Neural cell (in vitro differentiated cells): Measurements from ENCODE around the gene ADAMTS2. TPM values are rescaled to one million over a fixed set of nuclear protein-coding genes. Genes with fewer than 3 reads are reported as not detected.

Experiments
- H2AFZ ChIP-seq: fragments of 200-600, 300-800 bp; sonication (generic), shearing (Covaris generic); 2 replicates; pipeline ENCODE4 v1.6.0; 2014; ENCODE audit warnings: low read depth, mild to moderate bottlenecking, antibody characterized with exemption, low read length, moderate library complexity
- H3F3A ChIP-seq: fragments of 200-600 bp; shearing (Covaris generic); 2 replicates; pipeline ENCODE4 v1.6.1; 2016; ENCODE audit warnings: mild to moderate bottlenecking, moderate library complexity, mixed read lengths, antibody characterized with exemption, low read length; ENCODE audit not compliant: insufficient read depth, poor library complexity, severe bottlenecking
- H3K27ac ChIP-seq: fragments of 200-600, 300-800 bp; sonication (generic), shearing (Covaris generic); 2 replicates; pipeline ENCODE4 v1.5.1; 2014; ENCODE audit warnings: mild to moderate bottlenecking, low read length, moderate library complexity
- H3K27me3 ChIP-seq: fragments of 300-800, 200-600 bp; sonication (generic), shearing (Covaris generic); 2 replicates; pipeline ENCODE4 v1.6.0; 2014; ENCODE audit warnings: mild to moderate bottlenecking, low read depth, low read length, moderate library complexity; ENCODE audit not compliant: insufficient read depth
- H3K36me3 ChIP-seq: fragments of 300-800, 200-600 bp; sonication (generic), shearing (Covaris generic); 2 replicates; pipeline ENCODE4 v1.5.1; 2014; ENCODE audit warnings: mild to moderate bottlenecking, antibody characterized with exemption, low read length, moderate library complexity; ENCODE audit not compliant: insufficient read depth
- H3K4me2 ChIP-seq: fragments of 300-800, 200-600 bp; sonication (generic), shearing (Covaris generic); 2 replicates; pipeline ENCODE4 v1.6.0; 2014; ENCODE audit warnings: mild to moderate bottlenecking, low read length
- H3K4me3 ChIP-seq: fragments of 300-800, 200-600 bp; sonication (generic), shearing (Covaris generic); 2 replicates; pipeline ENCODE4 v1.5.1; 2014; ENCODE audit warnings: mild to moderate bottlenecking, low read length, moderate library complexity
- H3K79me2 ChIP-seq: fragments of 200-600 bp; shearing (Covaris generic); replicated peaks from 2 replicates; pipeline ENCODE4 v1.6.0; 2014; ENCODE audit warnings: mild to moderate bottlenecking, low read length, moderate library complexity; ENCODE audit not compliant: insufficient read depth
- H3K9ac ChIP-seq: fragments of 300-800, 200-600 bp; sonication (generic), shearing (Covaris generic); 2 replicates; pipeline ENCODE4 v1.6.1; 2016; ENCODE audit warnings: mild to moderate bottlenecking, low read length, mixed read lengths
- H3K9me2 ChIP-seq: fragments of 200-600 bp; shearing (Covaris generic); 2 replicates; pipeline ENCODE4 v1.6.1; 2016; ENCODE audit warnings: mild to moderate bottlenecking, low read length, mixed read lengths; ENCODE audit not compliant: insufficient read depth
- H3K9me3 ChIP-seq: fragments of 200-600, 300-800 bp; sonication (generic), shearing (Covaris generic); 2 replicates; pipeline ENCODE4 v1.6.1; 2016; ENCODE audit warnings: mild to moderate bottlenecking, mixed run types, low read length, moderate library complexity, mixed read lengths
- H4K20me1 ChIP-seq: fragments of 200-600 bp; shearing (Covaris generic); 2 replicates; pipeline ENCODE4 v1.6.1; 2016; ENCODE audit warnings: mild to moderate bottlenecking, mixed run types; ENCODE audit not compliant: insufficient read depth
- EP300 ChIP-seq: fragments of 450-650 bp; conservative IDR thresholded peaks from 2 replicates; pipeline ENCODE4 v1.6.1; 2014; ENCODE audit warnings: antibody characterized with exemption, mild to moderate bottlenecking, moderate library complexity; ENCODE audit not compliant: poor library complexity, severe bottlenecking
- EZH2 ChIP-seq: fragments of 200-600, 300-800 bp; shearing (Covaris generic), sonication (generic); IDR thresholded peaks from 2 replicates; pipeline ENCODE4 v1.6.1; 2014; ENCODE audit warnings: antibody characterized with exemption, low read length, borderline replicate concordance, mild to moderate bottlenecking; ENCODE audit not compliant: insufficient read depth, poor library complexity, severe bottlenecking
- MXI1 ChIP-seq: fragments of 450-650 bp; conservative IDR thresholded peaks from 2 replicates; pipeline ENCODE4 v1.6.1; 2014; ENCODE audit warnings: antibody characterized with exemption, mild to moderate bottlenecking; ENCODE audit not compliant: poor library complexity, severe bottlenecking
- POLR2AphosphoS5 ChIP-seq: IDR thresholded peaks from 2 replicates; pipeline ENCODE4 v1.6.1; 2012
- RAD21 ChIP-seq: fragments of 450-650 bp; conservative IDR thresholded peaks from 2 replicates; pipeline ENCODE4 v1.6.1; 2014; ENCODE audit warnings: antibody characterized with exemption, mild to moderate bottlenecking, moderate library complexity
- SMC3 ChIP-seq: fragments of 450-650 bp; conservative IDR thresholded peaks from 2 replicates; pipeline ENCODE4 v1.6.1; 2014; ENCODE audit warnings: antibody characterized with exemption, mild to moderate bottlenecking, moderate library complexity; ENCODE audit not compliant: poor library complexity
- TAF1 ChIP-seq: IDR thresholded peaks from 2 replicates; pipeline ENCODE4 v1.6.1; 2012; ENCODE audit warnings: low read depth
- polyA plus RNA-seq: library from polyadenylated mRNA; depleted of rRNA; stranded (reverse); fragments of >200 nt; gene quantifications from 2 replicates; pipeline ENCODE4 v1.2.3, GENCODE V29; 2014
- TF ChIP-seq, protein P1 (sequence below): IDR thresholded peaks from 2 replicates; pipeline ENCODE4 v1.6.1; 2012; ENCODE audit warnings: borderline replicate concordance
- TF ChIP-seq, protein P2 (sequence below): fragments of 450-650 bp; IDR thresholded peaks from 2 replicates; pipeline ENCODE4 v1.5.1; 2014; ENCODE audit warnings: antibody characterized with exemption, mild to moderate bottlenecking, moderate library complexity; ENCODE audit not compliant: poor library complexity, severe bottlenecking

ADAMTS2 gene
- polyA plus RNA-seq, 1 donor from 2014 or later: 0.61 TPM

DNA sequence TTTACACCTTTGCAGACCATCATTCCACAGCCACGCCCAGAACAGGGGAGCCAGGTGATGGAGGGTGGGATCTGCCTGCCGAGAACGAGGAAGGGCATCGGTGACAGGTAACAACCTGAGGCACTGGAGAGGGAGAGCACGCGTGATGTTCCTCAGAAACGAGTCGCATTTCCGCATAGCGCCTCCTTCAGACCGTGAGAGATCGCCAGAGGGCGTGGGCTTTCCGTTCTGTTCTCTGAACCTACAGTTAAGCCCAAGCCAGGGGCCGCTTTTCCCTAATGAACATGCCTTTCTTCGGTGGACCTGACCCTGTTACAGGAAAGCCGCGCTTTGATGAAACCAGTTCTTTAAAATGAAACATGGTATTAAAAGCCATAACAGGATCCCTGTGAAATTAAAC lies 17.1 kb upstream of the ADAMTS2 start:
- Histone ChIP-seq H3K36me3 (no peaks in the 10 kb centered on the region), H3K27me3 (no peaks in the 10 kb centered on the region), H3F3A (no peaks in the 10 kb centered on the region), H3K9ac (no peak overlapping the region), H3K4me2 (no peak overlapping the region), H3K9me3 (no peaks in the 10 kb centered on the region), H3K27ac (no peak overlapping the region), H3K79me2 (no peaks in the 10 kb centered on the region), H3K9me2 (no peaks in the 10 kb centered on the region), H3K4me3 (no peak overlapping the region), H4K20me1 (no peaks in the 10 kb centered on the region), H2AFZ (no peak overlapping the region)
- TF ChIP-seq POLR2AphosphoS5 (no peak), MXI1 (no peak), SMC3 (no peak), EP300 (no peak)
- TF ChIP-seq, protein P1, sequence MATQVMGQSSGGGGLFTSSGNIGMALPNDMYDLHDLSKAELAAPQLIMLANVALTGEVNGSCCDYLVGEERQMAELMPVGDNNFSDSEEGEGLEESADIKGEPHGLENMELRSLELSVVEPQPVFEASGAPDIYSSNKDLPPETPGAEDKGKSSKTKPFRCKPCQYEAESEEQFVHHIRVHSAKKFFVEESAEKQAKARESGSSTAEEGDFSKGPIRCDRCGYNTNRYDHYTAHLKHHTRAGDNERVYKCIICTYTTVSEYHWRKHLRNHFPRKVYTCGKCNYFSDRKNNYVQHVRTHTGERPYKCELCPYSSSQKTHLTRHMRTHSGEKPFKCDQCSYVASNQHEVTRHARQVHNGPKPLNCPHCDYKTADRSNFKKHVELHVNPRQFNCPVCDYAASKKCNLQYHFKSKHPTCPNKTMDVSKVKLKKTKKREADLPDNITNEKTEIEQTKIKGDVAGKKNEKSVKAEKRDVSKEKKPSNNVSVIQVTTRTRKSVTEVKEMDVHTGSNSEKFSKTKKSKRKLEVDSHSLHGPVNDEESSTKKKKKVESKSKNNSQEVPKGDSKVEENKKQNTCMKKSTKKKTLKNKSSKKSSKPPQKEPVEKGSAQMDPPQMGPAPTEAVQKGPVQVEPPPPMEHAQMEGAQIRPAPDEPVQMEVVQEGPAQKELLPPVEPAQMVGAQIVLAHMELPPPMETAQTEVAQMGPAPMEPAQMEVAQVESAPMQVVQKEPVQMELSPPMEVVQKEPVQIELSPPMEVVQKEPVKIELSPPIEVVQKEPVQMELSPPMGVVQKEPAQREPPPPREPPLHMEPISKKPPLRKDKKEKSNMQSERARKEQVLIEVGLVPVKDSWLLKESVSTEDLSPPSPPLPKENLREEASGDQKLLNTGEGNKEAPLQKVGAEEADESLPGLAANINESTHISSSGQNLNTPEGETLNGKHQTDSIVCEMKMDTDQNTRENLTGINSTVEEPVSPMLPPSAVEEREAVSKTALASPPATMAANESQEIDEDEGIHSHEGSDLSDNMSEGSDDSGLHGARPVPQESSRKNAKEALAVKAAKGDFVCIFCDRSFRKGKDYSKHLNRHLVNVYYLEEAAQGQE: no peak

DNA sequence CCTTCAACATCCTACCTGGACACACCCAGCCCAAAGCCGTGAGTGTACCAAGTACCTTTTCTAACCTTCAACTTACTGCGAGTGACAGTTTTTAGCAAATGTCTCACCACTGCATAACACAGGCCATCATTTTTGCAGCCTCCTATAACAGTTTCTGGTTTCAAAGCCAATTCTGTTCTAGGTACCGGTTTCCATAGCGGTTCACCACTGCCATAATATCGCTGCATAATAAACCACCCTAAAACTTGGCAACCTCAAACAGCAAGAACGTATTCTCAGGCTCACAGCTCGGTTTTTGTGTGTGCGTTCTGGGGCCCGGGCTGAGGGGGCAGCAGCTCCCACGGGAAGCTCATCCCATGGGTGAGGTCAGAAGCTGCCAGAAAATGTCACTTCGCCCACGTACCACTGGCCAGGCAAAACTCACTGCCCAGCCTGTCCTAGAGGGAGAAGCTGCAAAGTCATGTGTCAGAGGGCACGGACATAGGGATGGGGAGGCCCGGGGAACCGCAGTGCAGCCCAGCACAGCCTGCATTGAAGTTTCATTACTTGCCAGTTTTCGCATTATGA lies 15.9 kb upstream of the ADAMTS2 start:
- H4K20me1 ChIP-seq: no peaks in the 10 kb centered on the region
- no peak for TF ChIP-seq SMC3
- TF ChIP-seq EP300: no peak
- no peak for TF ChIP-seq RAD21
- TF ChIP-seq MXI1: no peak
- TF ChIP-seq TAF1: no peak
- no peak for TF ChIP-seq POLR2AphosphoS5
- TF ChIP-seq EZH2: no peak
- TF ChIP-seq, protein P2, sequence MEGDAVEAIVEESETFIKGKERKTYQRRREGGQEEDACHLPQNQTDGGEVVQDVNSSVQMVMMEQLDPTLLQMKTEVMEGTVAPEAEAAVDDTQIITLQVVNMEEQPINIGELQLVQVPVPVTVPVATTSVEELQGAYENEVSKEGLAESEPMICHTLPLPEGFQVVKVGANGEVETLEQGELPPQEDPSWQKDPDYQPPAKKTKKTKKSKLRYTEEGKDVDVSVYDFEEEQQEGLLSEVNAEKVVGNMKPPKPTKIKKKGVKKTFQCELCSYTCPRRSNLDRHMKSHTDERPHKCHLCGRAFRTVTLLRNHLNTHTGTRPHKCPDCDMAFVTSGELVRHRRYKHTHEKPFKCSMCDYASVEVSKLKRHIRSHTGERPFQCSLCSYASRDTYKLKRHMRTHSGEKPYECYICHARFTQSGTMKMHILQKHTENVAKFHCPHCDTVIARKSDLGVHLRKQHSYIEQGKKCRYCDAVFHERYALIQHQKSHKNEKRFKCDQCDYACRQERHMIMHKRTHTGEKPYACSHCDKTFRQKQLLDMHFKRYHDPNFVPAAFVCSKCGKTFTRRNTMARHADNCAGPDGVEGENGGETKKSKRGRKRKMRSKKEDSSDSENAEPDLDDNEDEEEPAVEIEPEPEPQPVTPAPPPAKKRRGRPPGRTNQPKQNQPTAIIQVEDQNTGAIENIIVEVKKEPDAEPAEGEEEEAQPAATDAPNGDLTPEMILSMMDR: no peak
- TF ChIP-seq, protein P1: no peak
- no peak overlapping the region for H2AFZ ChIP-seq
- H3K4me3 ChIP-seq: no peak overlapping the region
- no peaks in the 10 kb centered on the region for H3K27me3 ChIP-seq
- no peak overlapping the region for H3K9ac ChIP-seq
- no peaks in the 10 kb centered on the region for H3K9me3 ChIP-seq
- no peak overlapping the region for H3K27ac ChIP-seq
- H3F3A ChIP-seq: no peaks in the 10 kb centered on the region
- no peaks in the 10 kb centered on the region for H3K79me2 ChIP-seq
- H3K9me2 ChIP-seq: no peaks in the 10 kb centered on the region
- H3K36me3 ChIP-seq: no peaks in the 10 kb centered on the region
- H3K4me2 ChIP-seq: no peak overlapping the region
